Smooth muscle cell (in vitro differentiated cells): ENCODE results near the gene MOB3B. TPM values are rescaled to one million over a fixed set of nuclear protein-coding genes. Genes with fewer than 3 reads are reported as not detected.

Source experiments
- DNase-seq: peaks from one replicate; lab custom pipeline; 2025; ENCODE audit not compliant: unreplicated experiment; lab: John Stamatoyannopoulos, UW
- H2AFZ ChIP-seq: fragments of 200-600 bp; sonication (generic); 2 replicates; pipeline ENCODE4 v1.6.0; 2016; ENCODE audit warnings: antibody characterized with exemption, low read depth, mild to moderate bottlenecking
- H3F3A ChIP-seq: fragments of 200-600 bp; sonication (generic); 2 replicates; pipeline ENCODE4 v1.6.0; 2017; ENCODE audit warnings: antibody characterized with exemption, low read depth
- H3K27ac ChIP-seq: fragments of 200-600 bp; sonication (generic); 2 replicates; pipeline ENCODE4 v1.5.1; 2016; ENCODE audit warnings: low read depth, mild to moderate bottlenecking
- H3K27me3 ChIP-seq: fragments of 200-600 bp; sonication (generic); 2 replicates; pipeline ENCODE4 v1.6.1; 2016; ENCODE audit warnings: low read depth, mild to moderate bottlenecking
- H3K36me3 ChIP-seq: fragments of 200-600 bp; sonication (generic); 2 replicates; pipeline ENCODE4 v1.5.1; 2016; ENCODE audit warnings: low read depth
- H3K4me1 ChIP-seq: fragments of 200-600 bp; sonication (generic); 2 replicates; pipeline ENCODE4 v1.5.1; 2016; ENCODE audit warnings: low read depth
- H3K4me2 ChIP-seq: fragments of 200-600 bp; sonication (generic); 2 replicates; pipeline ENCODE4 v1.6.0; 2016; ENCODE audit warnings: mild to moderate bottlenecking
- H3K4me3 ChIP-seq: fragments of 200-600 bp; sonication (generic); 2 replicates; pipeline ENCODE4 v1.5.1; 2016; ENCODE audit warnings: mild to moderate bottlenecking
- H3K79me2 ChIP-seq: fragments of 200-600 bp; sonication (generic); 2 replicates; pipeline ENCODE4 v1.6.0; 2016; ENCODE audit warnings: low read depth, mild to moderate bottlenecking
- H3K9ac ChIP-seq: fragments of 200-600 bp; sonication (generic); 2 replicates; pipeline ENCODE4 v1.6.0; 2016; ENCODE audit warnings: low read depth
- H3K9me3 ChIP-seq: fragments of 200-600 bp; sonication (generic); replicated peaks from 2 replicates; pipeline ENCODE4 v1.5.1; 2016; ENCODE audit warnings: low read depth
- H4K20me1 ChIP-seq: fragments of 200-600 bp; sonication (generic); 2 replicates; pipeline ENCODE4 v1.6.0; 2016; ENCODE audit warnings: low read depth
- CTCF ChIP-seq: fragments of 200-600 bp; sonication (generic); IDR thresholded peaks from 2 replicates; pipeline ENCODE4 v1.5.1; 2017; ENCODE audit warnings: borderline replicate concordance, mild to moderate bottlenecking, antibody characterized with exemption; ENCODE audit not compliant: insufficient read depth, poor library complexity, severe bottlenecking
- WGBS: methylation state at CpG from one replicate; pipeline ENCODE4 v1.1.7; 2016; ENCODE audit warnings: low lambda C conversion rate; 5-methylcytosine and 5-hydroxymethylcytosine counted together
- polyA plus RNA-seq: library from polyadenylated mRNA; unstranded; fragments of >200 nt; fragmentation: Nextera tagmentation; extraction: Ambion mirVana; gene quantifications from 2 replicates; pipeline ENCODE4 v1.2.1, GENCODE V29; 2016
- total RNA-seq: library from RNA; depleted of rRNA; stranded (reverse); fragments of >200 nt; gene quantifications from 2 replicates; pipeline ENCODE4 v1.2.3, GENCODE V29; 2014

The MOB3B gene
- total and polyA plus RNA-seq, 2 experiments from 2014 or later = 1.7 to 5.8 TPM

- 95% methylated on average over 6 of the region's 6 CpGs for WGBS
- H3K4me1 ChIP-seq = peaks cover 8% of the 10 kb centered on the region
- H3K27me3 ChIP-seq = no peaks in the 10 kb centered on the region
- H3K36me3 ChIP-seq = no peaks in the 10 kb centered on the region
- H4K20me1 ChIP-seq = no peaks in the 10 kb centered on the region
- no peaks in the 10 kb centered on the region for H3K79me2 ChIP-seq
- DNase-seq = no peak
- no peak overlapping the region for H2AFZ ChIP-seq
- H3F3A ChIP-seq = no peaks in the 10 kb centered on the region
- no peak overlapping the region for H3K9ac ChIP-seq
- H3K4me2 ChIP-seq = no peak overlapping the region
- H3K4me3 ChIP-seq = no peak overlapping the region
- H3K27ac ChIP-seq = no peak overlapping the region
- no peaks in the 10 kb centered on the region for H3K9me3 ChIP-seq
- TF ChIP-seq CTCF = no peak
Measured at GRCh38 chr9:27359763-27360162, 169.9 kb downstream of the MOB3B start.

- H4K20me1 ChIP-seq = no peaks in the 10 kb centered on the region
Measured at GRCh38 chr9:27358007-27358406, 171.6 kb downstream of the MOB3B start.

GRCh38 chr9:27356446-27356845, 173.2 kb downstream of the MOB3B start:
- Histone ChIP-seq H3K4me2 (no peak overlapping the region), H3K36me3 (no peaks in the 10 kb centered on the region), H3F3A (no peaks in the 10 kb centered on the region), H3K4me1 (peaks cover 9% of the 10 kb centered on the region), H4K20me1 (no peaks in the 10 kb centered on the region), H3K27ac (no peak overlapping the region), H3K9me3 (no peaks in the 10 kb centered on the region), H3K27me3 (no peaks in the 10 kb centered on the region), H3K4me3 (no peak overlapping the region), H3K9ac (no peak overlapping the region), H2AFZ (no peak overlapping the region), H3K79me2 (no peaks in the 10 kb centered on the region)
- no peak for TF ChIP-seq CTCF
- no peak for DNase-seq
- WGBS = 88% methylated on average over 2 of the region's 2 CpGs

More at GRCh38 chr9:27358007-27358406, 171.6 kb downstream of the MOB3B start:
- Histone ChIP-seq H2AFZ (no peak overlapping the region), H3K4me3 (no peak overlapping the region), H3K4me2 (no peak overlapping the region), H3K4me1 (peaks cover 18% of the 10 kb centered on the region), H3K9me3 (no peaks in the 10 kb centered on the region), H3K36me3 (no peaks in the 10 kb centered on the region), H3K9ac (no peak overlapping the region), H3K27me3 (no peaks in the 10 kb centered on the region), H3K79me2 (no peaks in the 10 kb centered on the region), H3F3A (no peaks in the 10 kb centered on the region), H3K27ac (no peak overlapping the region)
- DNase-seq = no peak
- TF ChIP-seq CTCF = no peak

- H3K27me3 ChIP-seq = no peaks in the 10 kb centered on the region
- H3K9me3 ChIP-seq = no peaks in the 10 kb centered on the region
- no peak overlapping the region for H3K4me2 ChIP-seq
- no peak overlapping the region for H3K27ac ChIP-seq
- H3K9ac ChIP-seq = no peak overlapping the region
- no peak for TF ChIP-seq CTCF
- no peaks in the 10 kb centered on the region for H4K20me1 ChIP-seq
- H3K4me1 ChIP-seq = peaks cover 9% of the 10 kb centered on the region
- no peak overlapping the region for H3K4me3 ChIP-seq
- H3F3A ChIP-seq = no peaks in the 10 kb centered on the region
- H3K36me3 ChIP-seq = no peaks in the 10 kb centered on the region
- no peaks in the 10 kb centered on the region for H3K79me2 ChIP-seq
- DNase-seq = no peak
- 90% methylated on average over 3 of the region's 3 CpGs for WGBS
- H2AFZ ChIP-seq = no peak overlapping the region
Measured at GRCh38 chr9:27355166-27355565, 174.4 kb downstream of the MOB3B start.
